DND-41 (cell line): ENCODE results near the gene SCAPER.

Source experiments
- EZH2 ChIP-seq: IDR thresholded peaks from 3 replicates; pipeline ENCODE4 v1.6.1; 2012; ENCODE audit warnings: borderline replicate concordance, low read depth, mild to moderate bottlenecking, moderate library complexity, low read length, inconsistent platforms; ENCODE audit not compliant: severe bottlenecking
- TF ChIP-seq, protein P1 (sequence below): IDR thresholded peaks from 2 replicates; pipeline ENCODE4 v1.5.1; 2012; ENCODE audit warnings: borderline replicate concordance, low read length, moderate library complexity, mild to moderate bottlenecking; ENCODE audit not compliant: poor library complexity, severe bottlenecking; ENCODE audit errors: extremely low read depth

DNA sequence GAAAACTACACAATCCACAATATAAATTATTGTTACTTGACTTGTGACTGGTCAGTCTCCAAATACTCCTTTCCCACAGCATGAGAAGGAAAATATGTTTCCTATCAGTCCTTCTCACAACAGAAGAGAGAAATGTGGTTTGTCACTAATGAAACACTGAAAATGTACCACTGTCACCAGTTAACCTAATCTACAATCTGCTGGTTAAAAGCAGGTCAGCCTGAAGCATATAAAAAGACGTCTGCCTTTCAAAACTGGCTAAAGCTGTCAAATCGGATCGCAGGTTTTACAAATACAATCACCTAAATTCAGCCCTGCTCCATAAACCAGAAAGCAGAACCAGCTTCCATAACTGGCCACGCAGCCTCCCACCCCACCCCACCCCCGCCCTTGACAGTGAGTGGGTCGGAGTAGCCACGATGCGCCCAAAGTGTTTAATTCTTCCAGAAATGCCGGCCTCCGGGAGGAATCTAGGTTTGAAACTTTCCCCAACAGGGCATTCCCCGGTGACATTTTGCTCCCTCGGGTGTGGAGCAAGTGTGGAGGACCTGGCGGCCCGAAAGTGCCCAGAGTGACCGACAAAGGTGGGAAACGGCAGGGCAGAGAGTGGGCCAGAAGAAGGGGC is 594.6 kb downstream of the SCAPER start:
- TF ChIP-seq, protein P1, sequence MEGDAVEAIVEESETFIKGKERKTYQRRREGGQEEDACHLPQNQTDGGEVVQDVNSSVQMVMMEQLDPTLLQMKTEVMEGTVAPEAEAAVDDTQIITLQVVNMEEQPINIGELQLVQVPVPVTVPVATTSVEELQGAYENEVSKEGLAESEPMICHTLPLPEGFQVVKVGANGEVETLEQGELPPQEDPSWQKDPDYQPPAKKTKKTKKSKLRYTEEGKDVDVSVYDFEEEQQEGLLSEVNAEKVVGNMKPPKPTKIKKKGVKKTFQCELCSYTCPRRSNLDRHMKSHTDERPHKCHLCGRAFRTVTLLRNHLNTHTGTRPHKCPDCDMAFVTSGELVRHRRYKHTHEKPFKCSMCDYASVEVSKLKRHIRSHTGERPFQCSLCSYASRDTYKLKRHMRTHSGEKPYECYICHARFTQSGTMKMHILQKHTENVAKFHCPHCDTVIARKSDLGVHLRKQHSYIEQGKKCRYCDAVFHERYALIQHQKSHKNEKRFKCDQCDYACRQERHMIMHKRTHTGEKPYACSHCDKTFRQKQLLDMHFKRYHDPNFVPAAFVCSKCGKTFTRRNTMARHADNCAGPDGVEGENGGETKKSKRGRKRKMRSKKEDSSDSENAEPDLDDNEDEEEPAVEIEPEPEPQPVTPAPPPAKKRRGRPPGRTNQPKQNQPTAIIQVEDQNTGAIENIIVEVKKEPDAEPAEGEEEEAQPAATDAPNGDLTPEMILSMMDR: no peak
- no peak for TF ChIP-seq EZH2
